HG03575 (cell line): ENCODE measurements around the gene C17orf113.

Experiments
- ATAC-seq: cut with Tn5 transposase; IDR thresholded peaks from one replicate; pipeline ENCODE4 v1.9.1; 2021; ENCODE audit not compliant: unreplicated experiment, insufficient number of reproducible peaks, low FRiP score; ENCODE audit errors: extremely low read depth

Gene C17orf113

GRCh38 chr17:42050393-42051012, at the start of gene C17orf113:
Gene C17orf113 (minus strand): TSS chr17:42050601. CDS start chr17:42043376, 7,225 bp downstream.
- ATAC-seq: no peak

- ATAC-seq: no peak
These were observed 48.5 kb upstream of the C17orf113 start for GRCh38 chr17:42098730-42099399.

- no peak for ATAC-seq
These were observed 47.6 kb upstream of the C17orf113 start, which contains the start of gene ZNF385C for GRCh38 chr17:42097691-42098631. Gene ZNF385C (minus strand): TSS chr17:42098473. CDS start chr17:42063056, 35,417 bp downstream.

GRCh38 chr17:42096360-42097111, 46.1 kb upstream of the C17orf113 start:
- ATAC-seq: no peak

GRCh38 chr17:42094375-42095069, 44.1 kb upstream of the C17orf113 start:
- ATAC-seq: no peak

- no peak for ATAC-seq
These were observed 42.5 kb upstream of the C17orf113 start for GRCh38 chr17:42092939-42093338.

GRCh38 chr17:42090964-42091790, 40.8 kb upstream of the C17orf113 start:
- ATAC-seq: no peak

- ATAC-seq: no peak
These were observed 38.3 kb upstream of the C17orf113 start for GRCh38 chr17:42088736-42089135.

- no peak for ATAC-seq
These were observed 37.6 kb upstream of the C17orf113 start for GRCh38 chr17:42087736-42088705.

GRCh38 chr17:42087042-42087701, 36.8 kb upstream of the C17orf113 start:
- no peak for ATAC-seq

- ATAC-seq: no peak
These were observed 31.2 kb upstream of the C17orf113 start for GRCh38 chr17:42081516-42082129.

GRCh38 chr17:42079541-42079940, 29.1 kb upstream of the C17orf113 start:
- no peak for ATAC-seq

GRCh38 chr17:42078396-42079043, 28.1 kb upstream of the C17orf113 start:
- ATAC-seq: no peak

- ATAC-seq: no peak
These were observed 27.4 kb upstream of the C17orf113 start for GRCh38 chr17:42077755-42078154.
